Thymus (tissue), 11 donors: Measurements from ENCODE around the gene APEH. TPM values are rescaled to one million over a fixed set of nuclear protein-coding genes. Genes with fewer than 3 reads are reported as not detected.
"Not testable (repeated sequence)": the region's sequence is repeated elsewhere in the genome, so short reads cannot be mapped to it uniquely, and the experiment has no call there.

Source experiments
- DNase-seq, 9 donors: peaks; one replicate each; pipeline ENCODE4 v3.0.0-alpha.2; 2013; ENCODE audit warnings: low spot score in 9 of 9, low read depth in 6 of 9, missing footprints in 1 of 9
- H3K27ac ChIP-seq, 2 donors: one replicate each; pipeline ENCODE4 v1.5.1; 2013; ENCODE audit warnings: control low read depth in 1 of 2, low read depth in 1 of 2, low read length in 1 of 2, mild to moderate bottlenecking in 1 of 2, moderate library complexity in 1 of 2
- H3K27me3 ChIP-seq, 2 donors: one replicate each; pipeline ENCODE4 v1.5.1; 2013; ENCODE audit warnings: low read length in 1 of 2; ENCODE audit not compliant: control insufficient read depth in 2 of 2, insufficient read depth in 1 of 2
- H3K36me3 ChIP-seq, 2 donors: one replicate each; pipeline ENCODE4 v1.5.1; 2013; ENCODE audit warnings: low read length in 1 of 2, mild to moderate bottlenecking in 1 of 2, moderate library complexity in 1 of 2; ENCODE audit not compliant: control insufficient read depth in 2 of 2, insufficient read depth in 2 of 2
- H3K4me1 ChIP-seq, 2 donors: one replicate each; pipeline ENCODE4 v1.5.1; 2013; ENCODE audit warnings: low read length in 2 of 2; ENCODE audit not compliant: control insufficient read depth in 2 of 2, insufficient read depth in 2 of 2
- H3K4me3 ChIP-seq, 2 donors: one replicate each; pipeline ENCODE4 v1.5.1; 2013; ENCODE audit warnings: low read length in 2 of 2, control low read depth in 1 of 2, mild to moderate bottlenecking in 1 of 2
- H3K9me3 ChIP-seq, 2 donors: one replicate each; pipeline ENCODE4 v1.5.1; 2013; ENCODE audit warnings: low read length in 1 of 2, mild to moderate bottlenecking in 1 of 2; ENCODE audit not compliant: control insufficient read depth in 2 of 2, insufficient read depth in 1 of 2
- WGBS: extraction: QIAGEN DNeasy Blood & Tissue Kit; methylation state at CpG from one replicate; pipeline ENCODE4 v1.1.7; 2013; 5-methylcytosine and 5-hydroxymethylcytosine counted together
- polyA plus RNA-seq: library from polyadenylated mRNA; stranded (reverse); fragments of 200-250 nt; gene quantifications from one replicate; pipeline ENCODE4 v1.2.3, GENCODE V29; 2013
- total RNA-seq: library from RNA; stranded (reverse); fragments of 120-200 nt; gene quantifications from one replicate; pipeline ENCODE4 v1.2.4, GENCODE V29; 2013
- donor health status: healthy.

APEH gene
- total and polyA plus RNA-seq, 2 donors: 45.8 to 90.5 TPM

GRCh38 chr3:49689046-49689907 is 15.1 kb downstream of the APEH start, which contains the start of the genes MST1 and RNF123:
MST1 (minus strand) TSS chr3:49689474; CDS start chr3:49688691, 783 bp downstream.
RNF123 (plus strand) TSS chr3:49689557; CDS start chr3:49691166, 1,609 bp downstream.
- peak; percentile 85 to 96 (median 89) for DNase-seq
- Histone ChIP-seq H3K27me3 (peaks cover 4 to 39% of the 10 kb centered on the region in 2 donors), H3K4me1 (peaks cover 7 to 13% of the 10 kb centered on the region in 2 donors), H3K36me3 (peaks cover 3 to 4% of the 10 kb centered on the region in 2 donors), H3K27ac (peak within 1 kb of the TSS; percentile 43 to 66), H3K4me3 (peak within 1 kb of the TSS; percentile 76 to 98), H3K9me3 (no peaks in the 10 kb centered on the region)
- WGBS: 5% methylated on average over 66 of the region's 66 CpGs

DNA sequence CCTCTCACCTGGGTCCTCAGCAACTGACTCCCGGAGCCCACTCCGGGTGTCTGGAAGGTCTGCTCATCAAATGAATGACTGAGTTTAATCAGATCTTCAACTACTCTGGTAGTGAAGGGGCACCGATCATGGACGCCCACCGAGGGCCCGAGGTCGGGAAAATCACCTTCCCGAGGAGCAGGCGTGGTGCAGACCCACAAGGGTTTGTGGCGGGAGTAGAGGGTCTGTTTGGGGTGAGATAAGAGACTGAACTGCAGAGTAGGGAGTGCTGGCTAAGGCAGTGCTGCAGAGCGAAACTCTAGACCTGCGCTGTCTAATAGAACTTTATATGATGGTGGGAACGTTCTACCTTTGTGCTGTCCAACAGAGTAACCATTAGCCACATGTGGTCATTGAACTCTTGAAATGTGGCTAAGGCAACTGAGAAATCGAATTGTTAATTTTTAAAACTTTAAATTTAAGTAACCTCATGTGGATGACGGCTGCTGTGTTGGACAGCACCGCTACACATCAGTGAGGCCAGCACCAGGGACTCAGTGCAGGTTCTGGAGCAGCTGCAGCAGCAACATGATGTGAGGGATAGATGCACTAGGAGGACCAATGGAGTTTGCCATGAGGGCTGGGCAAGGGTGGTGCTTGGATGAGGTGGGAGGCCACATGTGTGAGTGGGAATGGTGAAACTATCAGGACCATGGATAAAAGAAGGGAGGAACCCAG is 15.9 kb downstream of the APEH start:
- WGBS: 10% methylated on average over 16 of the region's 16 CpGs
- Histone ChIP-seq H3K27ac (peak overlapping the region in 1 of 2 donors; percentile 43), H3K4me3 (peak overlapping the region; percentile 76 to 98), H3K4me1 (peaks cover 7 to 13% of the 10 kb centered on the region in 2 donors), H3K27me3 (peaks cover 4 to 35% of the 10 kb centered on the region in 2 donors)
- H3K9me3 ChIP-seq, H3K36me3 ChIP-seq, DNase-seq: not testable (repeated sequence)

DNA sequence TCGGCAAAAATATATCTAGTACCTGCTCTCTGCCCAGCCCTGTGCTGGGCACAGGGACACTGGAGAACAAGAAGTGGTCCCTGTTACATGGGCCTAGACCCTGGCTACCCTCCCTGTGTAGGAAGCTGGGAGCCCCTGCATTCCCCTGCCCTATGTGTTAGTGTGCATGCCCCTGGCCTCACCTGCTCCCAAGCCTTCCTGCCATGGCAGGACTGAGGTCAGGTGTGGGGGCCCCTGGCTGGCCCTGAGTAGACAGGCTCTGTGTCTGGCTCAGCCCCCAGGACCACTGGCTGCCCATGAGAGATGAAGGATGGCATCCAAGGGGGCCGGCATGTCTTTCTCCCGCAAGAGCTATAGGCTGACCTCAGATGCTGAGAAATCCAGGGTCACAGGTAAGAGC is 16.7 kb downstream of the APEH start:
- DNase-seq, H3K27ac ChIP-seq, H3K4me3 ChIP-seq, H3K9me3 ChIP-seq, H3K36me3 ChIP-seq: not testable (repeated sequence)
- 98% methylated on average over 3 of the region's 3 CpGs for WGBS
- peaks cover 7 to 13% of the 10 kb centered on the region in 2 donors for H3K4me1 ChIP-seq
- H3K27me3 ChIP-seq: peaks cover 3 to 27% of the 10 kb centered on the region in 2 donors

GRCh38 chr3:49691481-49691880 is 17.3 kb downstream of the APEH start:
- H3K27me3 ChIP-seq: peaks cover 2 to 21% of the 10 kb centered on the region in 2 donors
- not testable (repeated sequence) for DNase-seq, H3K36me3 ChIP-seq, H3K27ac ChIP-seq, H3K9me3 ChIP-seq, H3K4me3 ChIP-seq
- over 99% methylated on average over 3 of the region's 3 CpGs for WGBS
- H3K4me1 ChIP-seq: peaks cover 7 to 13% of the 10 kb centered on the region in 2 donors

DNA sequence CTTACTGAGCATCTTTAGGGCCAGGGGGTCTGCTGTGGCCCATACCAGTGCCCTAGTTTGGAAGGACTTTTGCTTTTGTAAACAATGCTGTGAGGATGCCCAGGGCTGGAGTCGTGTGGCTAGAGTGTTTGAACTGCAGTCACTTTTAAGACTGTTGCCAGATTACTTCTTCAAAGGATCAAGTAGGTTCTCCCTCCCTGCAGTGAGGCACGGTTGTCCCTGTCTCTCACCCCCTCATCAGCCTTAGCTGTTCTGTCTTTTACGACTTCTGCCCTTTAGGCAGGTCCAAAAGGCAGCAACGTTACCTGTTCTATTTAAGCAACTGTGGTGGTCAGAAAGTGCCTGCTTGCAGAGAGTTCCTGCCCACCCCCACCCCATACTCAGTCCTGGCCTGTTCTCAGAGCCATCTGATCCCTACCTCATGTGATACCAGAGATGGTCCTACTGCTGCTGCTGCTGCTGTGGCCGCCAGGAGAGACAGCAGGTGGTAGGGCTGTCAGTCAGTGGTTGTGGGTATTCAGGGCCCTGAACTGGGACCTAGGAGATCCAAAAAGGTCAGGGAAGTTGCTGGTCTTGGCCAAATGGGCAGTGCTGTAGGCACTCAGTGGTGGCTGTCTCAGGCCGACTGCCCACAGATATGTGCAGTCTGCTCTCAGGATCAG is 20.4 kb downstream of the APEH start:
- H3K27me3 ChIP-seq, H3K4me3 ChIP-seq, H3K27ac ChIP-seq, DNase-seq, H3K9me3 ChIP-seq, H3K4me1 ChIP-seq: not testable (repeated sequence)
- peaks cover 14 to 24% of the 10 kb centered on the region in 2 donors for H3K36me3 ChIP-seq
- 92% methylated on average over 6 of the region's 6 CpGs for WGBS

DNA sequence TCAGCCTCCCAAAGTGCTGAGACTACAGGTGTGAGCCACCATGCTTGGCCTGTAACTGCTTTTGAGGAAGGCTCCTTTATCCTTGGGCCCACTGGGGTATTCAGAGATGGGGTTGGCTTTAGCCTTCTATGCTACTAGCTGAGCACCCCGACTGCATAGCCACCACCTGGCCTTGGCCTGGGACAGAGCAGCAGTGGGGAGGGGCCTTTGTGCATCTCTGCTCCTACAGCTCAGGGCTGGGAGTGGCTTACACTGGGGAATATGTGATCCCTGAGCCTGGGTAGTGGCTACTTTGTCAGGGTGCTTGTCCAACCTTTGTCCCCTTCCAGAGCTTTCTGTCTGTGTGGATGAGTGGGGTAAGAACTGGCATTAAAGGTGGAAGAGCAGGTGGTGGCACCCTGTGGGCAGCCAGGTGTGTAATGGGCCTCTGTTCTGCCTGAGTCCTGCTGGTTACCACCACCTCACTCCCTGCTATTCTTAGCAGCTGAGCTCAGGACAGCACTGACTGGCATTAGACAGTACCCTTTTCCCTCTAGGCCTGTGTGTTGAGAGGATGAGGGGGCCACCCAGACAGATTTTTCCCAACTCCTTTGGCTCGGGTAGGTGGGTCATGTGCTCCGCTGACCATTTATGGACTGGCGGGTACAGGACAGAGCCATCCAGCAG is 21.3 kb downstream of the APEH start:
- not testable (repeated sequence) for DNase-seq, H3K9me3 ChIP-seq, H3K4me3 ChIP-seq, H3K4me1 ChIP-seq, H3K27me3 ChIP-seq, H3K27ac ChIP-seq
- peaks cover 23 to 33% of the 10 kb centered on the region in 2 donors for H3K36me3 ChIP-seq
- 93% methylated on average over 4 of the region's 4 CpGs for WGBS

GRCh38 chr3:49699281-49699979 is 25.3 kb downstream of the APEH start:
- WGBS: 97% methylated on average over 16 of the region's 16 CpGs
- no peaks in the 10 kb centered on the region for H3K27me3 ChIP-seq
- H3K36me3 ChIP-seq: peaks cover 49 to 50% of the 10 kb centered on the region in 2 donors
- H3K9me3 ChIP-seq: peaks cover 0 to 7% of the 10 kb centered on the region in 2 donors
- no peak overlapping the region for H3K27ac ChIP-seq
- no peak for DNase-seq
- no peaks in the 10 kb centered on the region for H3K4me1 ChIP-seq
- H3K4me3 ChIP-seq: no peak overlapping the region

- H3K4me3 ChIP-seq: no peak overlapping the region
- H3K9me3 ChIP-seq: peaks cover 0 to 7% of the 10 kb centered on the region in 2 donors
- no peaks in the 10 kb centered on the region for H3K27me3 ChIP-seq
- H3K4me1 ChIP-seq: no peaks in the 10 kb centered on the region
- no peak for DNase-seq
- H3K36me3 ChIP-seq: peaks cover 55% of the 10 kb centered on the region in 2 donors
- H3K27ac ChIP-seq: no peak overlapping the region
- WGBS: 95% methylated on average over 8 of the region's 8 CpGs
Measured at GRCh38 chr3:49700014-49700413, 25.9 kb downstream of the APEH start.
